Subcutaneous abdominal adipose tissue (tissue), 5 donors: ENCODE results near the gene MIGA2.
"Not testable (repeated sequence)": the region's sequence is repeated elsewhere in the genome, so short reads cannot be mapped to it uniquely, and the experiment has no call there.

Experiments
- H3K27ac ChIP-seq: one replicate; pipeline ENCODE4 v1.7.0; 2013; ENCODE audit warnings: low read depth, mild to moderate bottlenecking, inconsistent platforms, low read length, moderate library complexity
- H3K27me3 ChIP-seq, 5 donors: one replicate each; pipeline ENCODE4 v1.7.0; 2013; ENCODE audit warnings: low read length in 5 of 5, inconsistent platforms in 1 of 5; ENCODE audit not compliant: control insufficient read depth in 5 of 5, insufficient read depth in 4 of 5
- H3K36me3 ChIP-seq, 5 donors: one replicate each; pipeline ENCODE4 v1.7.0; 2013; ENCODE audit warnings: low read length in 5 of 5; ENCODE audit not compliant: control insufficient read depth in 5 of 5, insufficient read depth in 5 of 5
- H3K4me1 ChIP-seq, 5 donors: one replicate each; pipeline ENCODE4 v1.7.0; 2013; ENCODE audit warnings: low read length in 5 of 5, mild to moderate bottlenecking in 3 of 5, moderate library complexity in 1 of 5; ENCODE audit not compliant: control insufficient read depth in 5 of 5, insufficient read depth in 5 of 5
- H3K4me3 ChIP-seq, 5 donors: one replicate each; pipeline ENCODE4 v1.7.0; 2013; ENCODE audit warnings: low read length in 5 of 5, low read depth in 1 of 5
- H3K9ac ChIP-seq, 5 donors: one replicate each; pipeline ENCODE4 v1.7.0; 2013; ENCODE audit warnings: low read length in 5 of 5, mild to moderate bottlenecking in 4 of 5, moderate library complexity in 3 of 5
- H3K9me3 ChIP-seq, 5 donors: one replicate each; pipeline ENCODE4 v1.7.0; 2013; ENCODE audit warnings: low read length in 5 of 5; ENCODE audit not compliant: control insufficient read depth in 5 of 5
- donor health status: healthy.
- donor health status: healthy.
- donor health status: healthy.
- donor health status: healthy.
- donor health status: healthy.

The MIGA2 gene

GRCh38 chr9:129033216-129033615 lies 3.2 kb upstream of the MIGA2 start:
- H3K9ac ChIP-seq, result no peak overlapping the region
- no peak overlapping the region for H3K27ac ChIP-seq
- peaks cover 7 to 32% (median 23%) of the 10 kb centered on the region in 5 donors for H3K4me1 ChIP-seq
- no peak overlapping the region for H3K4me3 ChIP-seq
- no peaks in the 10 kb centered on the region for H3K27me3 ChIP-seq
- no peaks in the 10 kb centered on the region for H3K9me3 ChIP-seq
- no peaks in the 10 kb centered on the region for H3K36me3 ChIP-seq

- H3K4me3 ChIP-seq, result peak overlapping the region; percentile 82 to 99 (median 89)
- peak overlapping the region; percentile 50 for H3K27ac ChIP-seq
- H3K27me3 ChIP-seq, H3K36me3 ChIP-seq, H3K9me3 ChIP-seq: not testable (repeated sequence)
- peaks cover 7 to 31% (median 25%) of the 10 kb centered on the region in 5 donors for H3K4me1 ChIP-seq
- H3K9ac ChIP-seq, result peak overlapping the region in 4 of 5 donors; percentile 58 to 90 (median 80)
Measured at GRCh38 chr9:129035838-129036237, 588 bp upstream of the MIGA2 start.

- H3K27ac ChIP-seq, result peak overlapping the region; percentile 64
Measured at GRCh38 chr9:129036923-129037766, 719 bp downstream of the MIGA2 start.

GRCh38 chr9:129037767-129038098 lies 1.3 kb downstream of the MIGA2 start:
- H3K9ac ChIP-seq, result peak overlapping the region; percentile 63 to 94 (median 89)
- H3K36me3 ChIP-seq, result peaks cover 0 to 20% (median 17%) of the 10 kb centered on the region in 5 donors
- peaks cover 7 to 31% (median 25%) of the 10 kb centered on the region in 5 donors for H3K4me1 ChIP-seq
- H3K27me3 ChIP-seq, result no peaks in the 10 kb centered on the region
- H3K4me3 ChIP-seq, result peak overlapping the region; percentile 74 to 99 (median 89)
- H3K27ac ChIP-seq, result peak overlapping the region; percentile 64
- H3K9me3 ChIP-seq, result no peaks in the 10 kb centered on the region

More at GRCh38 chr9:129036923-129037766, 719 bp downstream of the MIGA2 start:
- peaks cover 7 to 31% (median 25%) of the 10 kb centered on the region in 5 donors for H3K4me1 ChIP-seq
- H3K27me3 ChIP-seq, result no peaks in the 10 kb centered on the region
- H3K4me3 ChIP-seq, result peak overlapping the region; percentile 74 to 99 (median 89)
- peaks cover 0 to 14% (median 11%) of the 10 kb centered on the region in 5 donors for H3K36me3 ChIP-seq
- peak overlapping the region; percentile 63 to 94 (median 89) for H3K9ac ChIP-seq
- H3K9me3 ChIP-seq, result no peaks in the 10 kb centered on the region

- H3K9me3 ChIP-seq, result no peaks in the 10 kb centered on the region
- H3K27me3 ChIP-seq, result no peaks in the 10 kb centered on the region
- peaks cover 7 to 31% (median 25%) of the 10 kb centered on the region in 5 donors for H3K4me1 ChIP-seq
- H3K36me3 ChIP-seq, result peaks cover 0 to 23% (median 18%) of the 10 kb centered on the region in 5 donors
- H3K9ac ChIP-seq, result peak overlapping the region in 4 of 5 donors; percentile 63 to 93 (median 78)
- peak overlapping the region; percentile 64 for H3K27ac ChIP-seq
- H3K4me3 ChIP-seq, result peak overlapping the region in 4 of 5 donors; percentile 1 to 99 (median 88)
Measured at GRCh38 chr9:129038109-129038852, 1.9 kb downstream of the MIGA2 start.

- H3K4me3 ChIP-seq, result no peak overlapping the region
- no peak overlapping the region for H3K9ac ChIP-seq
Measured at GRCh38 chr9:129040113-129040643, 3.8 kb downstream of the MIGA2 start.

GRCh38 chr9:129042016-129042415 lies 5.6 kb downstream of the MIGA2 start:
- no peak overlapping the region for H3K4me3 ChIP-seq
- no peaks in the 10 kb centered on the region for H3K27me3 ChIP-seq
- H3K9ac ChIP-seq, result peak overlapping the region in 1 of 5 donors; percentile 41
- no peaks in the 10 kb centered on the region for H3K9me3 ChIP-seq
- peaks cover 0 to 42% (median 25%) of the 10 kb centered on the region in 5 donors for H3K36me3 ChIP-seq
- H3K27ac ChIP-seq, result no peak overlapping the region
- H3K4me1 ChIP-seq, result peaks cover 7 to 18% (median 16%) of the 10 kb centered on the region in 5 donors

More at GRCh38 chr9:129040113-129040643, 3.8 kb downstream of the MIGA2 start:
- H3K9me3 ChIP-seq, result no peaks in the 10 kb centered on the region
- peaks cover 0 to 34% (median 25%) of the 10 kb centered on the region in 5 donors for H3K36me3 ChIP-seq
- peaks cover 7 to 31% (median 25%) of the 10 kb centered on the region in 5 donors for H3K4me1 ChIP-seq
- no peaks in the 10 kb centered on the region for H3K27me3 ChIP-seq
- no peak overlapping the region for H3K27ac ChIP-seq

GRCh38 chr9:129052592-129052991 lies 16.2 kb downstream of the MIGA2 start:
- H3K36me3 ChIP-seq, result peaks cover 0 to 48% (median 33%) of the 10 kb centered on the region in 5 donors
- no peaks in the 10 kb centered on the region for H3K9me3 ChIP-seq
- H3K9ac ChIP-seq, result no peak overlapping the region
- H3K27me3 ChIP-seq, result no peaks in the 10 kb centered on the region
- no peak overlapping the region for H3K27ac ChIP-seq
- H3K4me3 ChIP-seq, result no peak overlapping the region
- peaks cover 0 to 12% (median 7%) of the 10 kb centered on the region in 5 donors for H3K4me1 ChIP-seq

GRCh38 chr9:129053020-129053419 lies 16.6 kb downstream of the MIGA2 start:
- Histone ChIP-seq H3K4me1 (peaks cover 0 to 12% (median 7%) of the 10 kb centered on the region in 5 donors), H3K27ac (no peak overlapping the region), H3K36me3 (peaks cover 0 to 50% (median 32%) of the 10 kb centered on the region in 5 donors), H3K4me3 (no peak overlapping the region), H3K27me3 (no peaks in the 10 kb centered on the region), H3K9me3 (no peaks in the 10 kb centered on the region), H3K9ac (no peak overlapping the region)
